HCT116 (cell line): ENCODE measurements around the gene GRIK3. TPM values are rescaled to one million over a fixed set of nuclear protein-coding genes. Genes with fewer than 3 reads are reported as not detected.

Experiments used
- ATAC-seq: fragments of 200-7000 bp; cut with Tn5 transposase; 2 replicates; pipeline ENCODE4 v1.9.1; 2020; ENCODE audit warnings: mild to moderate bottlenecking, moderate library complexity
- BruUV-seq: library from RNA; stranded (reverse); fragments of 400-500 nt; replicated peaks from 2 replicates; lab custom pipeline; 2021; lab: Mats Ljungman, UMichigan
- CTCF ChIA-PET: fragments of 300-600 bp; sonication (Branson Sonifier 250); formaldehyde crosslinking; loops from one replicate; lab custom pipeline; 2021; ENCODE audit warnings: antibody characterized with exemption; lab: Charles Lee
- POLR2A ChIA-PET: fragments of 300-600, 350-600 bp; sonication (Branson Sonifier 250); formaldehyde crosslinking; loops from one replicate; lab custom pipeline; 2021; ENCODE audit warnings: antibody characterized with exemption; lab: Charles Lee
- RAD21 ChIA-PET, 2 experiments: fragments of 300-600 bp; sonication (Branson Sonifier 250); formaldehyde crosslinking; loops; one replicate each; lab custom pipeline; 2023; ENCODE audit warnings: low total read pairs in 2 of 2; ENCODE audit not compliant: uncharacterized antibody in 2 of 2, unreplicated experiment in 2 of 2, low non-redundant PET in 1 of 2; lab: Charles Lee
- DNase-seq: peaks from one replicate; pipeline ENCODE4 v3.0.0-alpha.2; 2010; ENCODE audit warnings: low read depth, low spot score
- H2AFZ ChIP-seq: fragments of 200-600 bp; shearing (Covaris generic), sonication (generic); 2 replicates; pipeline ENCODE4 v1.6.1; 2017; ENCODE audit warnings: low read depth, mixed run types, mixed read lengths, antibody characterized with exemption, low read length; ENCODE audit not compliant: poor library complexity, severe bottlenecking
- H3K27ac ChIP-seq: 2 replicates; pipeline ENCODE4 v1.5.1; 2012; ENCODE audit warnings: low read depth, low read length
- H3K27me3 ChIP-seq: fragments of 200-600 bp; sonication (generic); 2 replicates; pipeline ENCODE4 v1.6.1; 2016; ENCODE audit warnings: mixed run types, low read length, mixed read lengths; ENCODE audit not compliant: insufficient read depth
- H3K36me3 ChIP-seq, 2 experiments: fragments of 200-500 bp in 1 of 2; fragments of 200-600 bp in 1 of 2; sonication (Bioruptor generic) in 1 of 2; sonication (generic) in 1 of 2; 2 replicates each; pipeline versions ENCODE4 v1.5.1 to v1.6.1; 2014 to 2016; ENCODE audit warnings: low read length in 2 of 2, inconsistent platforms in 1 of 2, mixed read lengths in 1 of 2, mixed run types in 1 of 2; ENCODE audit not compliant: insufficient read depth in 2 of 2, control insufficient read depth in 1 of 2
- H3K4me1 ChIP-seq, 2 experiments: fragments of 200-600 bp in 1 of 2; sonication (generic) in 1 of 2; 2 replicates each; pipeline versions ENCODE4 v1.5.1 to v1.6.1; 2012 to 2017; ENCODE audit warnings: low read length in 2 of 2, inconsistent platforms in 1 of 2, mild to moderate bottlenecking in 1 of 2, mixed read lengths in 1 of 2, mixed run types in 1 of 2, moderate library complexity in 1 of 2; ENCODE audit not compliant: insufficient read depth in 2 of 2, control insufficient read depth in 1 of 2
- H3K4me2 ChIP-seq: fragments of 200-600 bp; sonication (generic); 2 replicates; pipeline ENCODE4 v1.6.1; 2017; ENCODE audit warnings: mixed run types, low read length, mixed read lengths
- H3K4me3 ChIP-seq, 2 experiments: fragments of 200-600 bp in 1 of 2; sonication (generic) in 1 of 2; replicated peaks in 1 of 2; 2 replicates each; pipeline ENCODE4 v1.5.1; 2011 to 2016; ENCODE audit warnings: low read length in 2 of 2, control low read depth in 1 of 2, low read depth in 1 of 2, mild to moderate bottlenecking in 1 of 2, mixed read lengths in 1 of 2, mixed run types in 1 of 2
- H3K79me2 ChIP-seq: fragments of 200-600 bp; sonication (generic); 2 replicates; pipeline ENCODE4 v1.6.1; 2017; ENCODE audit warnings: mild to moderate bottlenecking, mixed run types, low read length, moderate library complexity, mixed read lengths; ENCODE audit not compliant: insufficient read depth
- H3K9ac ChIP-seq: fragments of 200-600 bp; sonication (generic); 2 replicates; pipeline ENCODE4 v1.6.1; 2016; ENCODE audit warnings: low read length, mixed read lengths
- H3K9me2 ChIP-seq: fragments of 200-600 bp; sonication (generic), shearing (Covaris generic); 2 replicates; pipeline ENCODE4 v1.6.1; 2017; ENCODE audit warnings: mixed run types, mild to moderate bottlenecking, moderate library complexity; ENCODE audit not compliant: insufficient read depth
- H3K9me3 ChIP-seq, 2 experiments: fragments of 200-500 bp in 1 of 2; fragments of 200-600 bp in 1 of 2; sonication (Bioruptor generic) in 1 of 2; sonication (generic) in 1 of 2; 2 replicates each; pipeline ENCODE4 v1.6.1; 2014 to 2017; ENCODE audit warnings: low read length in 2 of 2, mixed read lengths in 2 of 2, inconsistent platforms in 1 of 2, low read depth in 1 of 2, mild to moderate bottlenecking in 1 of 2, mixed run types in 1 of 2, moderate library complexity in 1 of 2; ENCODE audit not compliant: control insufficient read depth in 1 of 2, insufficient read depth in 1 of 2
- H4K20me1 ChIP-seq: fragments of 200-600 bp; sonication (generic), shearing (Covaris generic); 2 replicates; pipeline ENCODE4 v1.6.1; 2017; ENCODE audit warnings: mixed run types, mild to moderate bottlenecking, moderate library complexity; ENCODE audit not compliant: insufficient read depth
- EGR1 ChIP-seq: IDR thresholded peaks from 2 replicates; pipeline ENCODE4 v1.6.1; 2012; ENCODE audit warnings: low read depth
- ELF1 ChIP-seq: IDR thresholded peaks from 2 replicates; pipeline ENCODE4 v1.6.1; 2012; ENCODE audit warnings: low read depth, borderline replicate concordance
- EZH2 ChIP-seq: fragments of 200-600 bp; sonication (generic); IDR thresholded peaks from 2 replicates; pipeline ENCODE4 v1.6.1; 2017; ENCODE audit warnings: antibody characterized with exemption, mixed run types
- EZH2phosphoT487 ChIP-seq: fragments of 200-600 bp; IDR thresholded peaks from 2 replicates; pipeline ENCODE4 v1.6.1; 2018; ENCODE audit warnings: antibody characterized with exemption, borderline replicate concordance
- FOSL1 ChIP-seq: IDR thresholded peaks from 2 replicates; pipeline ENCODE4 v1.6.1; 2012; ENCODE audit warnings: low read depth
- JUND ChIP-seq: IDR thresholded peaks from 2 replicates; pipeline ENCODE4 v1.6.1; 2012
- POLR2A ChIP-seq: IDR thresholded peaks from 2 replicates; pipeline ENCODE4 v1.7.0; 2011; ENCODE audit warnings: borderline replicate concordance; ENCODE audit not compliant: insufficient read depth, insufficient read length; ENCODE audit errors: extremely low read depth
- POLR2AphosphoS5 ChIP-seq: IDR thresholded peaks from 2 replicates; pipeline ENCODE4 v1.6.1; 2011; ENCODE audit warnings: mild to moderate bottlenecking, low read depth, low read length, moderate library complexity
- RAD21 ChIP-seq: IDR thresholded peaks from 2 replicates; pipeline ENCODE4 v1.6.1; 2012; ENCODE audit warnings: low read depth, mild to moderate bottlenecking
- SIN3A ChIP-seq: IDR thresholded peaks from 2 replicates; pipeline ENCODE4 v1.6.1; 2012; ENCODE audit warnings: low read depth
- SP1 ChIP-seq: IDR thresholded peaks from 2 replicates; pipeline ENCODE4 v1.6.1; 2012; ENCODE audit warnings: low read depth
- SRF ChIP-seq: IDR thresholded peaks from 2 replicates; pipeline ENCODE4 v1.6.1; 2012; ENCODE audit warnings: low read depth
- TCF7L2 ChIP-seq: IDR thresholded peaks from 2 replicates; pipeline ENCODE4 v1.7.0; 2011; ENCODE audit warnings: borderline replicate concordance, inconsistent platforms; ENCODE audit not compliant: insufficient read depth, insufficient read length; ENCODE audit errors: extremely low read depth
- YY1 ChIP-seq: IDR thresholded peaks from 2 replicates; pipeline ENCODE4 v1.6.1; 2011; ENCODE audit warnings: low read length, low read depth, moderate library complexity, mild to moderate bottlenecking; ENCODE audit not compliant: insufficient replicate concordance; ENCODE audit errors: extremely low read depth
- ZNF274 ChIP-seq: fragments of 200-500 bp; sonication (Bioruptor generic); IDR thresholded peaks from 2 replicates; pipeline ENCODE4 v1.6.1; 2014; ENCODE audit warnings: mild to moderate bottlenecking, low read depth, low read length, inconsistent platforms
- intact Hi-C: fragments of 100-400 bp; cut with micrococcal nuclease; formaldehyde crosslinking; loops from 2 replicates; pipeline ENCODE4 v1.10.0; 2022
- total RNA-seq: library from RNA; stranded (reverse); gene quantifications from one replicate; pipeline ENCODE4 v1.2.1, GENCODE V29; 2021; ENCODE audit not compliant: unreplicated experiment
- TF ChIP-seq, protein P1 (sequence below): IDR thresholded peaks from 2 replicates; pipeline ENCODE4 v1.6.1; 2011; ENCODE audit warnings: mild to moderate bottlenecking, low read length, moderate library complexity; ENCODE audit not compliant: insufficient replicate concordance; ENCODE audit errors: extremely low read depth
- TF ChIP-seq, protein P2 (sequence below), 3 experiments: fragments of 200-600 bp in 1 of 3; sonication (generic) in 1 of 3; IDR thresholded peaks in 2 of 3; conservative IDR thresholded peaks in 1 of 3; 2 replicates each; pipeline ENCODE4 v1.5.1; 2012 to 2017; ENCODE audit warnings: low read depth in 2 of 3, low read length in 2 of 3, antibody characterized with exemption in 1 of 3, borderline replicate concordance in 1 of 3, control low read depth in 1 of 3, mild to moderate bottlenecking in 1 of 3, mixed read lengths in 1 of 3, mixed run types in 1 of 3, moderate library complexity in 1 of 3; ENCODE audit not compliant: insufficient read depth in 1 of 3
- TF ChIP-seq, protein P3 (sequence below): IDR thresholded peaks from 2 replicates; pipeline ENCODE4 v1.6.1; 2012

The GRIK3 gene
- total RNA-seq, 1 experiment from 2014 or later, result not detected

DNA sequence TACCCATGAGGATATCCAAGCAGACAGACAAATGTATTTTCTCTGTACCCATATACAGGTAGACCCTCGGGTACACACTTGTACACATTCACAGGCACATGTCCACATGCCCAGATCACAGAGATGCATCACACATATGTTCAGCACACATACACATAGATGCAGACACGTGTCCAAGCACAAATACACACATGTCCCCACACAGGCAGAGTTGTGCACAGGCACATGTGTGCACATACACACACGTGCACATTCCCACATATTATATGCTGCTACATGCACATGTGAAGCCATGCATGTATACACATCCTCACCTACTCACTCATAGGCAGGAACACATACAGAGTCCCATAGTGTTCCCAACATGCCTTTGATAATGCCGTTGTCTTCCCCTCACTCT, 219.5 kb downstream of the GRIK3 start:
- ATAC-seq (no peak), DNase-seq (no peak)
- Histone ChIP-seq H3K4me2 (no peak overlapping the region), H3K9me3 (no peaks in the 10 kb centered on the region), H3K27me3 (peaks cover 74% of the 10 kb centered on the region), H2AFZ (no peak overlapping the region), H3K4me3 (no peak overlapping the region), H3K27ac (no peak overlapping the region), H3K4me1 (no peaks in the 10 kb centered on the region), H4K20me1 (no peaks in the 10 kb centered on the region), H3K9ac (no peak overlapping the region), H3K36me3 (no peaks in the 10 kb centered on the region), H3K9me2 (no peaks in the 10 kb centered on the region), H3K79me2 (no peaks in the 10 kb centered on the region)
- ChIA-PET POLR2A (no interaction called here), RAD21 (no interaction called here), CTCF (no interaction called here)
- intact Hi-C loops, result no loop called here
- BruUV-seq, result no TSS peak
- no peak for TF ChIP-seq YY1

DNA sequence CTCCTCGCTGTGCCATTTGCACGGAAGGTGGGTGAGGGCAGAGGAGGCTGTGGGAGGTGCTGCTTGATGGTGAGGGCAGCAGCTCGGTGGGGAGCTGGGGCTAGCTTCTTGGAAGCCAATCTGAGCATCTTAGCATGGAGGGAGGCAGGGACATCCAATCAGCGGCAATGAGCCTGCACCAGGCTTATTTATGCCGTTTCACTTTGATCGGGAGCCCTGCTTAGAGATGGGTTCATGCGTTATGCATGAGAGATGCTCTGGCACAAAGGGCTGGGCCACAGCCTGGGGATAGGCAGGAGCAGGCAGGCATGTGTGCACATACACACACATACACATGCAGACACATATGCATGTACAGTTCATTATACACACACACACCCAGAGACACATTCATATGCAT, 220.2 kb downstream of the GRIK3 start:
- Histone ChIP-seq H3K27ac (no peak overlapping the region), H3K36me3 (no peaks in the 10 kb centered on the region), H2AFZ (no peak overlapping the region), H3K9me3 (no peaks in the 10 kb centered on the region), H3K4me1 (no peaks in the 10 kb centered on the region), H3K4me2 (no peak overlapping the region), H4K20me1 (no peaks in the 10 kb centered on the region), H3K79me2 (no peaks in the 10 kb centered on the region), H3K27me3 (peaks cover 73% of the 10 kb centered on the region), H3K9me2 (no peaks in the 10 kb centered on the region), H3K9ac (no peak overlapping the region), H3K4me3 (no peak overlapping the region)
- DNase-seq (no peak), ATAC-seq (no peak)
- intact Hi-C loops, result no loop called here
- ChIA-PET CTCF (no interaction called here), POLR2A (no interaction called here), RAD21 (no interaction called here)
- BruUV-seq, result no TSS peak
- TF ChIP-seq SRF (no peak), YY1 (no peak), ELF1 (no peak), EZH2 (no peak), SP1 (no peak), SIN3A (no peak), EZH2phosphoT487 (no peak), FOSL1 (no peak), POLR2A (no peak), JUND (no peak), ZNF274 (no peak), EGR1 (no peak), TCF7L2 (no peak), POLR2AphosphoS5 (no peak), RAD21 (no peak)
- TF ChIP-seq, protein P1, sequence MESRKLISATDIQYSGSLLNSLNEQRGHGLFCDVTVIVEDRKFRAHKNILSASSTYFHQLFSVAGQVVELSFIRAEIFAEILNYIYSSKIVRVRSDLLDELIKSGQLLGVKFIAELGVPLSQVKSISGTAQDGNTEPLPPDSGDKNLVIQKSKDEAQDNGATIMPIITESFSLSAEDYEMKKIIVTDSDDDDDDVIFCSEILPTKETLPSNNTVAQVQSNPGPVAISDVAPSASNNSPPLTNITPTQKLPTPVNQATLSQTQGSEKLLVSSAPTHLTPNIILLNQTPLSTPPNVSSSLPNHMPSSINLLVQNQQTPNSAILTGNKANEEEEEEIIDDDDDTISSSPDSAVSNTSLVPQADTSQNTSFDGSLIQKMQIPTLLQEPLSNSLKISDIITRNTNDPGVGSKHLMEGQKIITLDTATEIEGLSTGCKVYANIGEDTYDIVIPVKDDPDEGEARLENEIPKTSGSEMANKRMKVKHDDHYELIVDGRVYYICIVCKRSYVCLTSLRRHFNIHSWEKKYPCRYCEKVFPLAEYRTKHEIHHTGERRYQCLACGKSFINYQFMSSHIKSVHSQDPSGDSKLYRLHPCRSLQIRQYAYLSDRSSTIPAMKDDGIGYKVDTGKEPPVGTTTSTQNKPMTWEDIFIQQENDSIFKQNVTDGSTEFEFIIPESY, result no peak
- TF ChIP-seq, protein P2, sequence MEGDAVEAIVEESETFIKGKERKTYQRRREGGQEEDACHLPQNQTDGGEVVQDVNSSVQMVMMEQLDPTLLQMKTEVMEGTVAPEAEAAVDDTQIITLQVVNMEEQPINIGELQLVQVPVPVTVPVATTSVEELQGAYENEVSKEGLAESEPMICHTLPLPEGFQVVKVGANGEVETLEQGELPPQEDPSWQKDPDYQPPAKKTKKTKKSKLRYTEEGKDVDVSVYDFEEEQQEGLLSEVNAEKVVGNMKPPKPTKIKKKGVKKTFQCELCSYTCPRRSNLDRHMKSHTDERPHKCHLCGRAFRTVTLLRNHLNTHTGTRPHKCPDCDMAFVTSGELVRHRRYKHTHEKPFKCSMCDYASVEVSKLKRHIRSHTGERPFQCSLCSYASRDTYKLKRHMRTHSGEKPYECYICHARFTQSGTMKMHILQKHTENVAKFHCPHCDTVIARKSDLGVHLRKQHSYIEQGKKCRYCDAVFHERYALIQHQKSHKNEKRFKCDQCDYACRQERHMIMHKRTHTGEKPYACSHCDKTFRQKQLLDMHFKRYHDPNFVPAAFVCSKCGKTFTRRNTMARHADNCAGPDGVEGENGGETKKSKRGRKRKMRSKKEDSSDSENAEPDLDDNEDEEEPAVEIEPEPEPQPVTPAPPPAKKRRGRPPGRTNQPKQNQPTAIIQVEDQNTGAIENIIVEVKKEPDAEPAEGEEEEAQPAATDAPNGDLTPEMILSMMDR (IDR thresholded peaks at IDR 0.05 in 2 of 3, conservative IDR thresholded peaks at IDR 0.05 in 1 of 3; ENCODE audit: borderline replicate concordance in 1 of 3, insufficient read depth in 1 of 3, low read depth in 2 of 3, low read length in 2 of 3), result no peak
- TF ChIP-seq, protein P3, sequence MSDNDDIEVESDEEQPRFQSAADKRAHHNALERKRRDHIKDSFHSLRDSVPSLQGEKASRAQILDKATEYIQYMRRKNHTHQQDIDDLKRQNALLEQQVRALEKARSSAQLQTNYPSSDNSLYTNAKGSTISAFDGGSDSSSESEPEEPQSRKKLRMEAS, result no peak
